Measurements from ENCODE around the gene CD28. TPM values are rescaled to one million over a fixed set of nuclear protein-coding genes. Genes with fewer than 3 reads are reported as not detected.

CD28 gene
- total RNA-seq (2014; rRNA removed; shearing (Covaris generic)) (0.11 TPM in 1 of 2 replicates, not detected in the other), polyA plus RNA-seq (2016; fragmentation: Nextera tagmentation; extraction: Ambion mirVana) (0.10 and 0.11 TPM in 2 replicates)

- 92 to 96% methylated on average over 9 of the region's 9 CpGs for WGBS, 2 experiments (ENCODE audit: low coverage in 1 of 2, low lambda C conversion rate in 2 of 2, missing lambda C conversion rate in 2 of 2)
- no peak within 1 kb of the TSS for H3K4me2 ChIP-seq (ENCODE audit: unreplicated experiment)
- no peak within 1 kb of the TSS for H2AFZ ChIP-seq
- H3K79me2 ChIP-seq (ENCODE audit: insufficient read depth), result no peaks in the 10 kb centered on the region
- peaks cover 5% of the 10 kb centered on the region for H3K9me3 ChIP-seq (ENCODE audit: low read depth)
- H3K27ac ChIP-seq, result no peak within 1 kb of the TSS
- no peak for DNase-seq
- H4K20me1 ChIP-seq (ENCODE audit: insufficient read depth), result no peaks in the 10 kb centered on the region
- no peaks in the 10 kb centered on the region for H3K9me2 ChIP-seq (ENCODE audit: insufficient read depth)
- in situ Hi-C loops (cut with MboI), result no loop called here
- no peaks in the 10 kb centered on the region for H3F3A ChIP-seq (ENCODE audit: insufficient read depth)
- TF ChIP-seq EZH2phosphoT487 (IDR thresholded peaks at IDR 0.05; ENCODE audit: insufficient read depth, low read depth) (no peak), EZH2 (IDR thresholded peaks at IDR 0.05; ENCODE audit: insufficient read depth, poor library complexity, severe bottlenecking) (no peak)
- H3K4me1 ChIP-seq (ENCODE audit: insufficient read depth), result no peaks in the 10 kb centered on the region
- H3K27me3 ChIP-seq (replicated peaks; ENCODE audit: insufficient read depth), result no peaks in the 10 kb centered on the region
- no peak within 1 kb of the TSS for H3K4me3 ChIP-seq
- no peaks in the 10 kb centered on the region; the same call in 1 of the 2 replicates for H3K36me3 ChIP-seq (ENCODE audit: low read depth)
- no peak within 1 kb of the TSS for H3K9ac ChIP-seq
Measured at GRCh38 chr2:203706403-203706802, at the start of gene CD28. Gene CD28, plus strand, starts transcription at chr2:203706639. Its CDS starts 58 bp downstream, at chr2:203706697.

- peaks cover 14% of the 10 kb centered on the region for H3K4me1 ChIP-seq (ENCODE audit: insufficient read depth)
- no peaks in the 10 kb centered on the region for H3F3A ChIP-seq (ENCODE audit: insufficient read depth)
- no peaks in the 10 kb centered on the region for H3K9me2 ChIP-seq (ENCODE audit: insufficient read depth)
- no peaks in the 10 kb centered on the region for H3K27me3 ChIP-seq (replicated peaks; ENCODE audit: insufficient read depth)
- H3K79me2 ChIP-seq (ENCODE audit: insufficient read depth), result no peaks in the 10 kb centered on the region
- H2AFZ ChIP-seq, result no peak overlapping the region
- no peak overlapping the region for H3K4me2 ChIP-seq (ENCODE audit: unreplicated experiment)
- no peaks in the 10 kb centered on the region for H3K9me3 ChIP-seq (ENCODE audit: low read depth)
- no peaks in the 10 kb centered on the region for H3K36me3 ChIP-seq (ENCODE audit: low read depth)
- no peak overlapping the region for H3K27ac ChIP-seq
- no peak overlapping the region for H3K9ac ChIP-seq
- no peak overlapping the region for H3K4me3 ChIP-seq
- no peak for TF ChIP-seq EZH2phosphoT487 (IDR thresholded peaks at IDR 0.05; ENCODE audit: insufficient read depth, low read depth)
- TF ChIP-seq EZH2 (IDR thresholded peaks at IDR 0.05; ENCODE audit: insufficient read depth, poor library complexity, severe bottlenecking), result no peak
- 94 to 96% methylated on average over 4 of the region's 4 CpGs for WGBS, 2 experiments (ENCODE audit: low coverage in 1 of 2, low lambda C conversion rate in 2 of 2, missing lambda C conversion rate in 2 of 2)
- DNase-seq, result no peak
- no peaks in the 10 kb centered on the region for H4K20me1 ChIP-seq (ENCODE audit: insufficient read depth)
- in situ Hi-C loops (cut with MboI), result no loop called here
Measured at GRCh38 chr2:203659331-203660049, 46.9 kb upstream of the CD28 start.

- H3K9ac ChIP-seq, result no peak overlapping the region
- H3K9me2 ChIP-seq (ENCODE audit: insufficient read depth), result no peaks in the 10 kb centered on the region
- WGBS, 2 experiments (ENCODE audit: low coverage in 1 of 2, low lambda C conversion rate in 2 of 2, missing lambda C conversion rate in 2 of 2), result 97 to 98% methylated on average over 2 of the region's 2 CpGs
- H4K20me1 ChIP-seq (ENCODE audit: insufficient read depth), result no peaks in the 10 kb centered on the region
- H3K36me3 ChIP-seq (ENCODE audit: low read depth), result no peaks in the 10 kb centered on the region
- DNase-seq, result no peak
- no peak overlapping the region for H3K4me2 ChIP-seq (ENCODE audit: unreplicated experiment)
- H3K4me1 ChIP-seq (ENCODE audit: insufficient read depth), result peaks cover 14% of the 10 kb centered on the region
- H3K9me3 ChIP-seq (ENCODE audit: low read depth), result no peaks in the 10 kb centered on the region
- no peaks in the 10 kb centered on the region for H3K27me3 ChIP-seq (replicated peaks; ENCODE audit: insufficient read depth)
- no peak overlapping the region for H3K4me3 ChIP-seq
- no peaks in the 10 kb centered on the region for H3F3A ChIP-seq (ENCODE audit: insufficient read depth)
- H3K27ac ChIP-seq, result no peak overlapping the region
- TF ChIP-seq EZH2phosphoT487 (IDR thresholded peaks at IDR 0.05; ENCODE audit: insufficient read depth, low read depth), result no peak
- no peak for TF ChIP-seq EZH2 (IDR thresholded peaks at IDR 0.05; ENCODE audit: insufficient read depth, poor library complexity, severe bottlenecking)
- in situ Hi-C loops (cut with MboI), result no loop called here
- no peak overlapping the region for H2AFZ ChIP-seq
- H3K79me2 ChIP-seq (ENCODE audit: insufficient read depth), result no peaks in the 10 kb centered on the region
Measured at GRCh38 chr2:203660465-203660864, 46.0 kb upstream of the CD28 start.

- peaks cover 7% of the 10 kb centered on the region for H3K4me1 ChIP-seq (ENCODE audit: insufficient read depth)
- H3K27ac ChIP-seq, result no peak overlapping the region
- no peaks in the 10 kb centered on the region for H4K20me1 ChIP-seq (ENCODE audit: insufficient read depth)
- no peak overlapping the region for H3K4me2 ChIP-seq (ENCODE audit: unreplicated experiment)
- H2AFZ ChIP-seq, result no peak overlapping the region
- H3K9ac ChIP-seq, result no peak overlapping the region
- no peaks in the 10 kb centered on the region for H3K79me2 ChIP-seq (ENCODE audit: insufficient read depth)
- no peaks in the 10 kb centered on the region for H3K9me3 ChIP-seq (ENCODE audit: low read depth)
- TF ChIP-seq EZH2phosphoT487 (IDR thresholded peaks at IDR 0.05; ENCODE audit: insufficient read depth, low read depth), result no peak
- TF ChIP-seq EZH2 (IDR thresholded peaks at IDR 0.05; ENCODE audit: insufficient read depth, poor library complexity, severe bottlenecking), result no peak
- in situ Hi-C loops (cut with MboI), result no loop called here
- 91 to 98% methylated on average over 3 of the region's 3 CpGs for WGBS, 2 experiments (ENCODE audit: low coverage in 1 of 2, low lambda C conversion rate in 2 of 2, missing lambda C conversion rate in 2 of 2)
- no peaks in the 10 kb centered on the region for H3F3A ChIP-seq (ENCODE audit: insufficient read depth)
- DNase-seq, result no peak
- H3K36me3 ChIP-seq (ENCODE audit: low read depth), result no peaks in the 10 kb centered on the region
- H3K9me2 ChIP-seq (ENCODE audit: insufficient read depth), result no peaks in the 10 kb centered on the region
- H3K27me3 ChIP-seq (replicated peaks; ENCODE audit: insufficient read depth), result no peaks in the 10 kb centered on the region
- H3K4me3 ChIP-seq, result no peak overlapping the region
Measured at GRCh38 chr2:203661279-203661908, 45.0 kb upstream of the CD28 start.

Data from GM23248 (cell line).